Liver (tissue), 3 donors: ENCODE measurements around the gene AURKB.

Experiments used
- EGR1 ChIP-seq, 2 donors: IDR thresholded peaks; 2 replicates each; pipeline ENCODE4 v1.6.1; 2016 to 2018; ENCODE audit warnings: antibody characterized with exemption in 2 of 2, low read depth in 2 of 2
- RAD21 ChIP-seq, 2 donors: IDR thresholded peaks; 2 replicates each; pipeline ENCODE4 v1.6.1; 2016; ENCODE audit warnings: antibody characterized with exemption in 2 of 2, mild to moderate bottlenecking in 2 of 2
- YY1 ChIP-seq: IDR thresholded peaks from 2 replicates; pipeline ENCODE4 v1.6.1; 2016; ENCODE audit warnings: antibody characterized with exemption, mild to moderate bottlenecking
- TF ChIP-seq, protein P1 (sequence below): fragments of 150-350 bp; IDR thresholded peaks from 2 replicates; pipeline ENCODE4 v1.5.1; 2017; ENCODE audit warnings: improper control_type of control experiment, low read depth, low read length; ENCODE audit not compliant: missing input control
- TF ChIP-seq, protein P2 (sequence below): IDR thresholded peaks from 2 replicates; pipeline ENCODE4 v1.6.1; 2016; ENCODE audit warnings: antibody characterized with exemption
- donor health status: healthy.
- donor health status: healthy.

DNA sequence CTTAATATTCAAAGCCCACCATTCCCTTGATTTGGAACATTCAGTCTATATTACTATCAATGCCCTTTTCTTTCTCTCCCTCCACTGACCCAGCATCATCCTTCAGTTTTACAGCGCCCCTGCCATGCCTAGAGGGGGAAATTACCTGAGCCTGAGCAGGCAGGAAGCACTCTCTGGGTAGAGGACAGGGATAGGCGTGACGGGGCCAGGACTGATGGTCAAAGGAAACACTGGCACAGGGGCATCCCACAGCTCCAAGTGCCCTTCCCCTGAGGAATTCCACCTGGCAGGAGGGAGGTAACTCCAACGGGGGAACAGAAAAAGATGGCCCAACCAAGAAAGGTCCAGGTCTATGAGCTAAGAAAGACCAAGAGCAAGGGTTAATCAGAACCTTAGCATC is 27.5 kb upstream of the AURKB start:
- TF ChIP-seq, protein P1, sequence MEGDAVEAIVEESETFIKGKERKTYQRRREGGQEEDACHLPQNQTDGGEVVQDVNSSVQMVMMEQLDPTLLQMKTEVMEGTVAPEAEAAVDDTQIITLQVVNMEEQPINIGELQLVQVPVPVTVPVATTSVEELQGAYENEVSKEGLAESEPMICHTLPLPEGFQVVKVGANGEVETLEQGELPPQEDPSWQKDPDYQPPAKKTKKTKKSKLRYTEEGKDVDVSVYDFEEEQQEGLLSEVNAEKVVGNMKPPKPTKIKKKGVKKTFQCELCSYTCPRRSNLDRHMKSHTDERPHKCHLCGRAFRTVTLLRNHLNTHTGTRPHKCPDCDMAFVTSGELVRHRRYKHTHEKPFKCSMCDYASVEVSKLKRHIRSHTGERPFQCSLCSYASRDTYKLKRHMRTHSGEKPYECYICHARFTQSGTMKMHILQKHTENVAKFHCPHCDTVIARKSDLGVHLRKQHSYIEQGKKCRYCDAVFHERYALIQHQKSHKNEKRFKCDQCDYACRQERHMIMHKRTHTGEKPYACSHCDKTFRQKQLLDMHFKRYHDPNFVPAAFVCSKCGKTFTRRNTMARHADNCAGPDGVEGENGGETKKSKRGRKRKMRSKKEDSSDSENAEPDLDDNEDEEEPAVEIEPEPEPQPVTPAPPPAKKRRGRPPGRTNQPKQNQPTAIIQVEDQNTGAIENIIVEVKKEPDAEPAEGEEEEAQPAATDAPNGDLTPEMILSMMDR: no peak
- no peak for TF ChIP-seq EGR1 (IDR thresholded peaks at IDR 0.05; ENCODE audit: low read depth in 2 of 2)
- TF ChIP-seq, protein P2, sequence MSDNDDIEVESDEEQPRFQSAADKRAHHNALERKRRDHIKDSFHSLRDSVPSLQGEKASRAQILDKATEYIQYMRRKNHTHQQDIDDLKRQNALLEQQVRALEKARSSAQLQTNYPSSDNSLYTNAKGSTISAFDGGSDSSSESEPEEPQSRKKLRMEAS: no peak
- TF ChIP-seq RAD21 (IDR thresholded peaks at IDR 0.05): no peak
- no peak for TF ChIP-seq YY1
